NCI-H748 treated with DMSO at 0.1 percent for 48 hours (cell line): ENCODE measurements around the gene CCDC91.
"Not testable (repeated sequence)": the region's sequence is repeated elsewhere in the genome, so short reads cannot be mapped to it uniquely, and the experiment has no call there.

Source experiments
- DNase-seq: peaks from one replicate; lab custom pipeline; 2025; lab: John Stamatoyannopoulos, UW

CCDC91 gene

GRCh38 chr12:28232211-28232928 is 42.1 kb downstream of the CCDC91 start:
- DNase-seq: no peak

DNA sequence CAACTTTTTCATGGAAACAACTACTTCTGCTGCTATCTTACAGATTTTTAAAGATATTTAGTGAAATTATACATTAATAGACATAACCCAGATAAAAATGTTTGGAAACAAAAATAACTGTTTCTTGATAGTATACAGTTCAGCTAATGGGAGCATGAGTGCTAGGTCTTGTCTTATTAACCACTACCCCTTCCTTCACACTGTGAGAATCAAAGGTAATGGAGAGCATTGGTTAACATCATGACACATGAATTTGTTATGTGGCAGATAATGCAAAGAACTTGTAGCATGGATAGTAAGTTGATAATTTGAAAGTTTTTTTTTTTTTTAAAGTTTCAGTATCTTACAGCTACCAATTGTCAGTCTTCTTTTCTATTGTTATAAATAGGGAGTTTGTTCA is 44.2 kb downstream of the CCDC91 start:
- no peak for DNase-seq

DNA sequence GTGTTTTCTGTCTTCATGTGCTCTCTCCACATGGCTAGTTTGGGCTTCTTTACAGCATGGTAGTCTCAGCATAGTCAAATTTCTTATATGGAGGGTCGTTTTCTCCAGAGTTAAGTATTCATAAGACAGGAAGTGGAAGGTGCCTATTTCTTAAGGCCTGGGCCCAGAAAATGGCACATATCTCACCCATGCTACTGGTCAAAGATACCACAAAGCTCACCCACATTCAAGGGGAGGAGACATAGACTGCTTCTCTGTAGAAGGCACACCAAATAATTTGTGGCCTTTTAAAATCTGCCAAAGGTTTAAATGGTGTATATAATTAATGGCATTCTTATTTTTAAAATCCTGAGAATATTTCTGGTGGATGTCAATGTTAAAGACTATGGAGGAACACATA is 44.8 kb downstream of the CCDC91 start:
- no peak for DNase-seq

DNA sequence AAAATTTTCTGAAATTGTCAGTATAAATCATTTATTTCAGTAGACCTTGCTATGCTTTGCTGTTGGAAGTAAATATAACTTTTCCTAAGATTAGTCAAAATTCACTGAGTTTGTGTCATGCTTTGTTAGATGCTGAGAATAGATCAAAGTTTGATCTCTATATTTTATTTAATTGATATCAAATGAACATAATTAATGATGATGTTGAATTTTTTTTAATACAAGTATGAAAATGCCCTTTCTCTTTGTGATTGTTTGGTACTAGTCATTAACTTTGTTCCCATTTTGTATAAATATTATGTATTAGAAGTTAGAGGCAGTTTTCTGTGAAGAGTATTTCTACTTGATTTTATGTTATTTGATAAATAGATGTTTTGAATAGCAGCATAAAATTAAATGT is 45.7 kb downstream of the CCDC91 start:
- DNase-seq: no peak

GRCh38 chr12:28237423-28237822 is 47.2 kb downstream of the CCDC91 start:
- no peak for DNase-seq

GRCh38 chr12:28239918-28240317 is 49.7 kb downstream of the CCDC91 start:
- no peak for DNase-seq

DNA sequence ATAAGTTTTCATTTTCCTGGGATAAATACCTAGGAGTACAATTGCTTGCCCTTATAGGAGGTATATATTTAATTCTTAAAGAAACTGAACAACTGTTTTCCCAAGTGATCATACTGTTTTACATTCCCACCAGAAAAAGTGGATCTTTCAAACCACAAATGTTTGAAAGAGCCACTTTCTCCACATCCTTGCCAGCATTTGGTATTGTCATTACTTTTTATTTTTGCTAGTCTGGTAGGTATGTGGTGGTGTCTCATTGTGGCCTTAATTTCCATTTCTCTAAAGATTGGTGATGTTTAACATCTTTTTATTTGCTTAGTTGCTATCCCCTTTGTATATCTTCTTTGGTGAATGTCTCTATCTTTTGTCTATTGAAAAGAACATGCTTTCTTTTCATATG is 50.6 kb downstream of the CCDC91 start:
- no peak for DNase-seq

DNA sequence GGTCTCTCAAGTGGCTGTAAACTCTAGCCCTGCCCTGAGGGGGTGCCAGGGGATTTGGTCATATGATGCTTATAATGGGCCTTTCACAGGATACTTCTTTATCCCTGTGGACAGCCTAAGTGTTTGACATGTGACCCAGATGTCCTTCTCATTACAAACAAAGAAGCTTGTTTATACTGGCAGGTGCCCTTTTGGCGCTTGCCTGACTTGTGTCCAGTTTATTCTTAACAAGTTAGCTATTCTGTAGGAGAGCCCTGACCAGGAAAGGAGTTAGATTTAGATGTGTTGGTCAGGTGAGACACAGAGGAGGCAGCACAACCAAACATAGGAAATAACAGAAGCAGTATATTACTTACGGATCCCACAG is 51.9 kb downstream of the CCDC91 start:
- no peak for DNase-seq

DNA sequence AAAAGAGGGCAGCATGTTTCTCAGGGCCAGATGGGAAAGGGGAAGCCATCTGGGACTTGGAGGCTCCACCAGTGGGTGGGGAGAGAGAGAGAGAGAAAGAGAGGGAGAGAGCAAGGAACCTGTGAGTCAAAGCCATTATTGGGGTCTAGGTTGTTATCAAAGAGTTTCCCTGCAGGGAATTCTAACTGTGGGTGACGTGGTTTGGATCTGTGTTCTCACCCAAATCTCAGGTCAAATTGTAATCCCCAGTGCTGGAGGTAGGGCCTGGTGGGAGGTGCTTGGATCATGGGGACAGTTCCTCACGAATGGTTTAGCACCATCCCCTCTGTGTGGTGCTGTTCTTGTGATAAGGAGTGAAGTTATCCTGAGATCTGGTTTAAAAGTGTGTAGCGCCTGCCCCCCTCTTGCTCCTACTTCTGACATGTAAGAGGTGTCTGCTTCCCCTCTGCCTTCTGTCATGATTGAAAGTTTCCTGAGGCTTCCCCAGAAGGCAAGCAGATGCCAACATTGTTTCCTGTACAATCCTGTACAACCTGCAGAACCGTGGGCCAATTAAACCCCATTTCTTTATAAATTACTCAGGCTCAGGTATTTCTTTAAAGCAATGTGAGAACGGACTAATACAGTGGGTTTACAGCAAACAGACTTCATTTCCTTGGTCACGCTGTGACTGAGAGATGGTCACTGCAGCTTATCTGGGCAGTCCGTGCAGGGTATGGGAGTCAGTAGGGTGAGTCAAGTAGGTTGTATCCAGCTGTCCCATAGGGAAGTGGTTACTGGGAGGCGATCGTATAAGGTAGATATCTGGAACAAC is 52.4 kb downstream of the CCDC91 start:
- DNase-seq: no peak

GRCh38 chr12:28243310-28243633 is 53.0 kb downstream of the CCDC91 start:
- no peak for DNase-seq

GRCh38 chr12:28247806-28248205 is 57.5 kb downstream of the CCDC91 start:
- no peak for DNase-seq

DNA sequence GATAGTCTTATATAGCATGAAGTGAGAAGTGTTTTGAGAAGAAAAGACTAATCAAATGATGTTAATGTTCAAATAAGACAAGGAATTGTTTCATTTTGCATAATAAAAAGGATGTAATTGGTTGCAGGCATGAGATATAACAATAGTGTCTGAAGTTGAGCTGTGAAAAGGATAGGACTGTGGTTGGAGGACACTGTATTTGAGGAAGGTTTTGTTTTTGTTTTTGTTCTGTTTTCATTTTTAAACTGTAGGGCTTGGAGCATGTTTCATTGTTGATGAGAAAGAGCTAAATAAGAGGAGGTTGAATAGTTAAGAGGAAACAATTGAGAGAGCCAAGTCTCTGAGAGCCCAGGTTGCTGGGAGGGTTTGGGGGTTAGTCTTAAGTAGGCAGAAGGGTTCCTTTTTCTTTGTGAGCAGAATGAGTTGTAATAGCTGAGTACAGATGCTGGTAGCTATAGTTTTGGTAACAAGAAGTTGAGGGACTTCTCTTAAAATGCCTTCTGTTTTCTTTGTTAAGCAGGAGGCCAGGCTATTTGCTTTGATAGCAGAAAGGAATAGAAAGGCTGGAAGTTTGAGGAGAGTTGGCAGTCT is 58.4 kb downstream of the CCDC91 start:
- no peak for DNase-seq

- DNase-seq: no peak
Observed at GRCh38 chr12:28253161-28253641, 62.9 kb downstream of the CCDC91 start.

DNA sequence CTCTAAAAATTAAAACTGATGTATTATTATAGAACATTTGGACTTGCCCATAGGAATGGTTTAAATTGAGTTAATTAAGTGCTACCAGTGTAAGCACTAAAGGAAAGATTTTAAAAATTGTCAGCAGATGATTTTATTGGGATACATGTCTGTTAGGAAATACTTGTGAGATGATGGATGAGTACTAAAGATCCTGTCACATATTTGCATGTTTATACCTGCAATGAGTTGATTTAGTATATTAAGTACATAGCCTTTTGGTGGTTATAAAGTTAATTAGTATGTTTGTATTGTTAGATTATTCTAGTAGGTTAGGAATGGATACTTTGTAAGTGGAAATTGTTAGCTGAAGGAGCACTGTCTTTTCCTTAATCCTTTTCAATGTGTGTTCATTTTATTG is 67.2 kb downstream of the CCDC91 start:
- DNase-seq: no peak

DNA sequence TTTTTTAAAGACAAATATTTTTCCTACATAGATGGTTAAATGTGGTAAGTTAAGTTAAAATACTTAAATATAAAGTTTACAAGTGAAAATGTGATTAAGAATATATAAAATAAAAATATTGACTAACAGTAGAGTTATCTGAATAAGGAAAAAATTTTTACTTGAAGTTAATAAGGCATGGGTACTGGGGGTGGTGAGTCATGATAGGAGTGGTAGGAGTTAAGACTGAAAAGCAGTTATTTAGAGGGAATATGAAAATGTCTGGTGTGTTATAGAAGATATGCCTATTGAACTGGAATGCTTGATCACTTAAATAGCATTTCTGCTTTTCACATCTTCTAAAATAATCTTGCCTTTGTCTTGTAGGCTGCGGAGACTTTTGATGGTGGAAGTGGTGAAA is 68.7 kb downstream of the CCDC91 start:
- no peak for DNase-seq

- DNase-seq: no peak
Observed at GRCh38 chr12:28265435-28266042, 75.3 kb downstream of the CCDC91 start.

DNA sequence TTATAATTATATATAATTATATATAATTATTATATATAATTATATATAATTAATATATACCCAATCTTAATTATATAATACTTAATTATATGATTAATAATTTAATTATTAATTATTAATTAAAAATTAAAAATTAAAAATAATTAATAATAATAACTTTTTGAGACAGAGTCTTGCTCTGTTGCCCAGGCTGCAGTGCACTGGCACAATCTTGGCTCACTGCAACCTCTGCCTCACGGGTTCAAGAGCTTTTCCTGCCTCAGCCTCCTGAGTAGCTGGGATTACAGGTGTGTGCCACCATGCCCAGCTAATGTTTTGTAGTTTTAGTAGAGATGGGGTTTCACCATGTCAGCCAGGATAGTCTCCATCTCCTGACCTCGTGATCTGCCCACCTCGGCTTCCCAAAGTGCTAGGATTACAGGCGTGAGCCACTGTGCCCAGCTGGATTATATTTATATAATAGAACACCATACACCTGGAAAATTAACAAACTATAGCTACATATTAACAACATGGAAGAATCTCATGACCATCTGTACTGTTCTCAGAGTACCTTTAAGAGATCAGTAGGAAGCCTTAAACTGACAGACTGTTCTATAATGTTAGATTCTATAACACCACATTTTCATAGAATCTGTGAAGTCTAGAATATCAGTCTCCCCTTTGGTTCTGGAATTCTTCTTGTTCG is 77.8 kb downstream of the CCDC91 start:
- not testable (repeated sequence) for DNase-seq

DNA sequence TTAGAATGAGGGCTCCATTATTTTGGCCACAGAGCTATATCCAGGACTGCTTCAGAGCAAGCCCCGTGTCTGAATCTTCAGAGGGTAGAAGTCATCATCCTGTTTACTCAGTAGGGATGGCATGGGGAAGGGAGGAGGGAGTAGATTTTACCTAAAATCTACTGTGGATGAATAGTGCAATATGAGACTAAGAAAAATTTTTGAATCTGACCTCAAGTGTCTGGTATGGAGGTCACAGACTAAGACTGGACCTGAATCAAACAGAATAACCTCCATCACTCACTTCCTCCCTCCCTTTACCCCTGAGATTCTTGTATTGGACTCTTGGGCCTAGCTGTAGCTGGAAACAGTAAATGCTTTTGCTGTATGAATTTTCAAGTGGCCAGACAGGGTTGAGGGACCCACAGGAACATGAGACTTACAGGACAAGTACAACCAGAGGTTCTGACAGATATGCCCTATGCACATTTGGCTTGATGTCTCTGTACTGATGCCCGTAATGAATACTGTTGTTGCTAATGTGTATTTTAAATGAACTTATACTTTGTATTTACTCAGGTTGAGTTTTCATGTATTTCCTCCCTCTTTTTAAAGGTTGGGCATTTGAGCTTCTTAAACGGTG is 78.5 kb downstream of the CCDC91 start:
- DNase-seq: no peak

DNA sequence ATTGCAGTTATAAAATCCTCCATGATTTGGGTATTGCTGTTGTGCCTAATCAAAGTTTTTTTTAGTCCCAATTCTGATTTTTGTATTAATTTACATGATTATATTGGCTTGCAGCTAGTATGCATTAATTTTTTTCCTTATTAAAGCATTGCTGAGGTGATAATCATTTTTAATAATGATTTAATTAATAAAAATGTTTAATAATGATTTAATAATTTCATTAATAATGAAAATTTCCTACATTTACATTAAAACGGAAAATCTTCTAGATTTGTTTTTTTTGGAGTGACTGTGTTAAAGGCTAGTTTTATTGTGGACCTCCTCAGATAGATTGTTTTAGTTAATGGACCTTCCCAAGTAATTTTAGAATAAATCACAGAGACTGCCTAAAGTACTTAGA is 79.6 kb downstream of the CCDC91 start:
- no peak for DNase-seq

GRCh38 chr12:28278499-28278898 is 88.2 kb downstream of the CCDC91 start:
- no peak for DNase-seq

GRCh38 chr12:28278960-28279359 is 88.7 kb downstream of the CCDC91 start:
- no peak for DNase-seq

DNA sequence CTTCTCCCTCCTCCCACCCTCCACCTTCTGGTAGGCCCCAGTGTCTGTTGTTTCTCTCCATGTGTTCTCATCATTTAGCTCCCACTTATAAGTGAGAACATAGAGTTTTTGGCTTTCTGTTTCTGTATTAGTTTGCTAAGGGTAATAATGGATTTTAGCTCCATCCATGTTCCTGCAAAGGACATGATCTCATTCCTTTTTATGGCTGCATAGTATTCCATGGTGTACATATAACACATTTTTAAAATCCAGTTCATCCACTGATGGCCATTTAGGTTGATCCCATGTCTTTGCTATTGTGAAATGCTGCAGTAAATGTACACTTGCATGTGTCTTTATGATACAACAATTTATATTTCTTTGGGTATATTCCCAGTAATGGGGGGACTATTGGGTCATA is 96.1 kb downstream of the CCDC91 start:
- DNase-seq: no peak
